ENCODE data around the gene TBXAS1. TPM values are rescaled to one million over a fixed set of nuclear protein-coding genes. Genes with fewer than 3 reads are reported as not detected.

TBXAS1 gene
- total RNA-seq, 4 donors from 2014 or later = 0.41 to 5.2 (median 3.3) TPM

GRCh38 chr7:139940866-139941265 lies 111.8 kb downstream of the TBXAS1 start:
- H3K4me1 ChIP-seq = no peaks in the 10 kb centered on the region
- H3K9me3 ChIP-seq = no peaks in the 10 kb centered on the region
- no peak overlapping the region for H3K27ac ChIP-seq
- no peaks in the 10 kb centered on the region for H3K36me3 ChIP-seq
- in situ Hi-C loops (cut with MboI; ENCODE audit: low sequenced_read_pairs in 4 of 4) = no loop called here
- DNase-seq = no peak
- H3K27me3 ChIP-seq = no peaks in the 10 kb centered on the region
- no peak overlapping the region for H3K4me3 ChIP-seq
- TF ChIP-seq CTCF (IDR thresholded peaks at IDR 0.05 in 4 of 5, conservative IDR thresholded peaks at IDR 0.05 in 1 of 5) (no peak), POLR2A (IDR thresholded peaks at IDR 0.05) (no peak)
- ATAC-seq = no peak
- intact Hi-C loops (cut with DNase I; ENCODE audit: low total_unique reads) = no loop called here

- Histone ChIP-seq H3K4me1 (no peaks in the 10 kb centered on the region), H3K4me3 (no peak overlapping the region), H3K36me3 (no peaks in the 10 kb centered on the region), H3K27ac (no peak overlapping the region), H3K9me3 (no peaks in the 10 kb centered on the region), H3K27me3 (no peaks in the 10 kb centered on the region)
- ATAC-seq = no peak
- no peak for DNase-seq
- in situ Hi-C loops (cut with MboI; ENCODE audit: low sequenced_read_pairs in 4 of 4) = no loop called here
- intact Hi-C loops (cut with DNase I; ENCODE audit: low total_unique reads) = no loop called here
- no peak for TF ChIP-seq CTCF (IDR thresholded peaks at IDR 0.05 in 4 of 5, conservative IDR thresholded peaks at IDR 0.05 in 1 of 5)
- TF ChIP-seq POLR2A (IDR thresholded peaks at IDR 0.05) = no peak
Measured at GRCh38 chr7:139941421-139941820, 112.4 kb downstream of the TBXAS1 start.

- DNase-seq = no peak
- no peak for TF ChIP-seq POLR2A (IDR thresholded peaks at IDR 0.05)
- no peak for TF ChIP-seq CTCF (IDR thresholded peaks at IDR 0.05 in 4 of 5, conservative IDR thresholded peaks at IDR 0.05 in 1 of 5)
- H3K36me3 ChIP-seq = no peaks in the 10 kb centered on the region
- ATAC-seq = no peak
- intact Hi-C loops (cut with DNase I; ENCODE audit: low total_unique reads) (no loop called here), in situ Hi-C loops (cut with MboI; ENCODE audit: low sequenced_read_pairs in 4 of 4) (no loop called here)
- H3K4me3 ChIP-seq = no peak overlapping the region
- no peaks in the 10 kb centered on the region for H3K9me3 ChIP-seq
- no peak overlapping the region for H3K27ac ChIP-seq
- H3K27me3 ChIP-seq = no peaks in the 10 kb centered on the region
- no peaks in the 10 kb centered on the region for H3K4me1 ChIP-seq
Measured at GRCh38 chr7:139941866-139942265, 112.8 kb downstream of the TBXAS1 start.

GRCh38 chr7:139942636-139943035 lies 113.6 kb downstream of the TBXAS1 start:
- in situ Hi-C loops (cut with MboI; ENCODE audit: low sequenced_read_pairs in 4 of 4) (no loop called here), intact Hi-C loops (cut with DNase I; ENCODE audit: low total_unique reads) (no loop called here)
- Histone ChIP-seq H3K36me3 (no peaks in the 10 kb centered on the region), H3K9me3 (no peaks in the 10 kb centered on the region), H3K4me3 (no peak overlapping the region), H3K4me1 (no peaks in the 10 kb centered on the region), H3K27ac (no peak overlapping the region), H3K27me3 (no peaks in the 10 kb centered on the region)
- no peak for DNase-seq
- no peak for ATAC-seq
- TF ChIP-seq CTCF (IDR thresholded peaks at IDR 0.05 in 4 of 5, conservative IDR thresholded peaks at IDR 0.05 in 1 of 5) (no peak), POLR2A (IDR thresholded peaks at IDR 0.05) (no peak)

- intact Hi-C loops (cut with DNase I; ENCODE audit: low total_unique reads) (no loop called here), in situ Hi-C loops (cut with MboI; ENCODE audit: low sequenced_read_pairs in 4 of 4) (no loop called here)
- Histone ChIP-seq H3K9me3 (peaks cover 0 to 5% (median 0%) of the 10 kb centered on the region in 3 donors), H3K4me3 (no peak overlapping the region), H3K27me3 (no peaks in the 10 kb centered on the region), H3K27ac (no peak overlapping the region), H3K36me3 (no peaks in the 10 kb centered on the region), H3K4me1 (no peaks in the 10 kb centered on the region)
- no peak for TF ChIP-seq CTCF (IDR thresholded peaks at IDR 0.05 in 4 of 5, conservative IDR thresholded peaks at IDR 0.05 in 1 of 5)
- no peak for TF ChIP-seq POLR2A (IDR thresholded peaks at IDR 0.05)
- DNase-seq (no peak), ATAC-seq (no peak)
Measured at GRCh38 chr7:139943401-139943800, 114.3 kb downstream of the TBXAS1 start.

All from gastrocnemius medialis (tissue), 4 donors.